ENCODE data around the gene LRRC18. TPM values are rescaled to one million over a fixed set of nuclear protein-coding genes. Genes with fewer than 3 reads are reported as not detected.

Gene LRRC18
- total RNA-seq, 1 experiment from 2014 or later = not detected

DNA sequence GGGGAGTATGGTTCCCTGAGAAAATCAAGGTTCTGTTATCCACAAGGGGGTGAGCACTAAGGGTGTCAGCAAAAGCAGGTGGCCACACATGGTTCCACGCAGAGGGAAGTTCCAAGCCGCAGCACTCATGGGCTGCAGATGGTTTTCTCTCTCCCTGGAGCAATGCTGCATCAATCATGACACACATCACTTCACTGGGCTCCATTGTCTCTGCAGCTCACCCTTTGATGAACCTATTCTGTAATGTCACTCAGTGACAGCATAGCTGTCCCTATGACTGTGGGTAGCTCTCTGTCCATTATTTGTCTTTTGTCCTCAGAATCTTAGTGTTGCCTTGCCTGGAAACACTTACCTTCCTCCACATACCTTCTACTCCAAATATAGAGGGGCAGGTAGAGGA is 34.8 kb downstream of the LRRC18 start:
- BruUV-seq (replicated peaks) = no TSS peak
- TF ChIP-seq, protein P1, sequence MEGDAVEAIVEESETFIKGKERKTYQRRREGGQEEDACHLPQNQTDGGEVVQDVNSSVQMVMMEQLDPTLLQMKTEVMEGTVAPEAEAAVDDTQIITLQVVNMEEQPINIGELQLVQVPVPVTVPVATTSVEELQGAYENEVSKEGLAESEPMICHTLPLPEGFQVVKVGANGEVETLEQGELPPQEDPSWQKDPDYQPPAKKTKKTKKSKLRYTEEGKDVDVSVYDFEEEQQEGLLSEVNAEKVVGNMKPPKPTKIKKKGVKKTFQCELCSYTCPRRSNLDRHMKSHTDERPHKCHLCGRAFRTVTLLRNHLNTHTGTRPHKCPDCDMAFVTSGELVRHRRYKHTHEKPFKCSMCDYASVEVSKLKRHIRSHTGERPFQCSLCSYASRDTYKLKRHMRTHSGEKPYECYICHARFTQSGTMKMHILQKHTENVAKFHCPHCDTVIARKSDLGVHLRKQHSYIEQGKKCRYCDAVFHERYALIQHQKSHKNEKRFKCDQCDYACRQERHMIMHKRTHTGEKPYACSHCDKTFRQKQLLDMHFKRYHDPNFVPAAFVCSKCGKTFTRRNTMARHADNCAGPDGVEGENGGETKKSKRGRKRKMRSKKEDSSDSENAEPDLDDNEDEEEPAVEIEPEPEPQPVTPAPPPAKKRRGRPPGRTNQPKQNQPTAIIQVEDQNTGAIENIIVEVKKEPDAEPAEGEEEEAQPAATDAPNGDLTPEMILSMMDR (IDR thresholded peaks at IDR 0.05; ENCODE audit: insufficient read depth in 1 of 2, low read depth in 1 of 2, low read length in 1 of 2, severe bottlenecking in 1 of 2, unreplicated experiment in 1 of 2) = no peak
- Mint-ChIP-seq H3K36me3 (ENCODE audit: insufficient read depth, unreplicated experiment) (no peaks in the 10 kb centered on the region), H3K27ac (ENCODE audit: unreplicated experiment) (no peak overlapping the region), H3K4me3 (ENCODE audit: unreplicated experiment) (no peak overlapping the region), H3K4me1 (ENCODE audit: low read depth, unreplicated experiment) (no peaks in the 10 kb centered on the region), H3K9me3 (ENCODE audit: unreplicated experiment) (no peaks in the 10 kb centered on the region), H3K27me3 (ENCODE audit: insufficient read depth, unreplicated experiment) (peaks cover 38% of the 10 kb centered on the region)
- DNase-seq = no peak
- CTCF ChIA-PET = interaction anchor here (0.5 to 1.1 kb wide), 2 partner anchors 20 to 745 kb away, joined by 3 to 4 read pairs; no protein-coding TSS in a partner anchor
- intact Hi-C loops (cut with micrococcal nuclease; ENCODE audit: unreplicated experiment) = no loop called here
- POLR2A ChIA-PET = no interaction called here
- H3K9me3 ChIP-seq = no peaks in the 10 kb centered on the region
- no peaks in the 10 kb centered on the region for H3K36me3 ChIP-seq (ENCODE audit: control insufficient read depth, insufficient read depth, low read length)
- peaks cover 2% of the 10 kb centered on the region for H3K27me3 ChIP-seq (replicated peaks; ENCODE audit: control insufficient read depth, insufficient read depth, low read length)
- no peak overlapping the region for H3K4me3 ChIP-seq (ENCODE audit: low read depth, low read length)
- H3K4me1 ChIP-seq = no peaks in the 10 kb centered on the region

DNA sequence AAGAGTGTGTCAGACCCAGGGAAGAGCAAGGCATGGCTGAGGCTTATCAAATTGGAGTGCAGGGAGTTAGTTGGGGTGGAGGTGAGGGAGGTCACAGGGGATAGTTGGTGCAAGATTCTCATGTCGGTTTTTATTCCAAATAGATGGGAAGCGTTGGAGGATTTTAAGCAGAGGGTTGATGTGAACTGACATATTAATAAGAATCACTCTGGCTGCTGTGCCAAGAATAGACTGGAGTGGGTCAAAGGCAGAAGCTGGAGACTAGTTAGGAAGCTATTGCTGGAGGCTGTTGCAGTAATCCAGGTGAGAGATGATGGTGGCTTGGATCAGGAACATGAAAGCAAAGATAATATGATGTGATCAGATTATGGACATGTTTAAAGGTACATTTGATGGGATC is 36.5 kb downstream of the LRRC18 start:
- H3K36me3 ChIP-seq (ENCODE audit: control insufficient read depth, insufficient read depth, low read length) = no peaks in the 10 kb centered on the region
- H3K9me3 ChIP-seq = no peaks in the 10 kb centered on the region
- BruUV-seq (replicated peaks) = no TSS peak
- Mint-ChIP-seq H3K4me1 (ENCODE audit: low read depth, unreplicated experiment) (no peaks in the 10 kb centered on the region), H3K4me3 (ENCODE audit: unreplicated experiment) (no peak overlapping the region), H3K27ac (ENCODE audit: unreplicated experiment) (no peak overlapping the region), H3K36me3 (ENCODE audit: insufficient read depth, unreplicated experiment) (no peaks in the 10 kb centered on the region), H3K27me3 (ENCODE audit: insufficient read depth, unreplicated experiment) (peaks cover 31% of the 10 kb centered on the region), H3K9me3 (ENCODE audit: unreplicated experiment) (no peaks in the 10 kb centered on the region)
- no peak overlapping the region for H3K4me3 ChIP-seq (ENCODE audit: low read depth, low read length)
- TF ChIP-seq, protein P1 (IDR thresholded peaks at IDR 0.05; ENCODE audit: insufficient read depth in 1 of 2, low read depth in 1 of 2, low read length in 1 of 2, severe bottlenecking in 1 of 2, unreplicated experiment in 1 of 2) = no peak
- H3K27me3 ChIP-seq (replicated peaks; ENCODE audit: control insufficient read depth, insufficient read depth, low read length) = peaks cover 2% of the 10 kb centered on the region
- no peaks in the 10 kb centered on the region for H3K4me1 ChIP-seq
- ChIA-PET POLR2A (no interaction called here), CTCF (no interaction called here)
- DNase-seq = no peak
- intact Hi-C loops (cut with micrococcal nuclease; ENCODE audit: unreplicated experiment) = no loop called here

GRCh38 chr10:48902096-48902495 is 37.5 kb downstream of the LRRC18 start:
- Mint-ChIP-seq H3K27ac (ENCODE audit: unreplicated experiment) (no peak overlapping the region), H3K27me3 (ENCODE audit: insufficient read depth, unreplicated experiment) (peaks cover 29% of the 10 kb centered on the region), H3K4me1 (ENCODE audit: low read depth, unreplicated experiment) (no peaks in the 10 kb centered on the region), H3K36me3 (ENCODE audit: insufficient read depth, unreplicated experiment) (no peaks in the 10 kb centered on the region), H3K4me3 (ENCODE audit: unreplicated experiment) (no peak overlapping the region), H3K9me3 (ENCODE audit: unreplicated experiment) (no peaks in the 10 kb centered on the region)
- intact Hi-C loops (cut with micrococcal nuclease; ENCODE audit: unreplicated experiment) = no loop called here
- DNase-seq = no peak
- Histone ChIP-seq H3K36me3 (ENCODE audit: control insufficient read depth, insufficient read depth, low read length) (no peaks in the 10 kb centered on the region), H3K4me1 (no peaks in the 10 kb centered on the region), H3K9me3 (no peaks in the 10 kb centered on the region), H3K27me3 (replicated peaks; ENCODE audit: control insufficient read depth, insufficient read depth, low read length) (peaks cover 3% of the 10 kb centered on the region), H3K4me3 (ENCODE audit: low read depth, low read length) (no peak overlapping the region)
- POLR2A ChIA-PET = no interaction called here
- CTCF ChIA-PET = no interaction called here
- TF ChIP-seq, protein P1 (IDR thresholded peaks at IDR 0.05; ENCODE audit: insufficient read depth in 1 of 2, low read depth in 1 of 2, low read length in 1 of 2, severe bottlenecking in 1 of 2, unreplicated experiment in 1 of 2) = no peak
- BruUV-seq (replicated peaks) = no TSS peak
